Lower lobe of right lung (tissue), 2 donors: ENCODE measurements around the gene HOXA9. TPM values are rescaled to one million over a fixed set of nuclear protein-coding genes. Genes with fewer than 3 reads are reported as not detected.

ENCODE experiments used
- ATAC-seq, 2 donors: fragments of 200-7000 bp; cut with Tn5 transposase; one replicate each; pipeline ENCODE4 v1.9.1; 2020 to 2022; ENCODE audit warnings: mild to moderate bottlenecking in 2 of 2, moderate library complexity in 2 of 2
- DNase-seq: peaks from one replicate; pipeline ENCODE4 v3.0.0-alpha.2; 2020
- H3K27ac ChIP-seq: fragments of 200-600 bp; one replicate; pipeline ENCODE4 v1.8.0; 2022
- H3K27me3 ChIP-seq: fragments of 200-600 bp; one replicate; pipeline ENCODE4 v1.8.0; 2022; ENCODE audit warnings: low read depth
- H3K36me3 ChIP-seq: fragments of 200-600 bp; one replicate; pipeline ENCODE4 v1.8.0; 2022; ENCODE audit warnings: mild to moderate bottlenecking
- H3K4me1 ChIP-seq: fragments of 200-600 bp; one replicate; pipeline ENCODE4 v1.8.0; 2022
- H3K4me3 ChIP-seq: fragments of 200-600 bp; one replicate; pipeline ENCODE4 v1.8.0; 2022; ENCODE audit warnings: mild to moderate bottlenecking
- H3K9me3 ChIP-seq: fragments of 200-600 bp; one replicate; pipeline ENCODE4 v1.8.0; 2022
- CTCF ChIP-seq: fragments of 200-600 bp; IDR thresholded peaks from one replicate; pipeline ENCODE4 v1.8.0; 2022; ENCODE audit warnings: antibody characterized with exemption, mild to moderate bottlenecking
- intact Hi-C: fragments of 100-400 bp; cut with DNase I; formaldehyde crosslinking; loops from one replicate; pipeline ENCODE4 v1.11.0; 2022
- total RNA-seq: library from RNA; stranded (reverse); fragmentation: NEBNext Ultra II Directional; extraction: Animal tissue kit (Norgen Biotek cat#: 25700); gene quantifications from one replicate; pipeline ENCODE4 v1.2.1, GENCODE V29; 2021
- donor health status: DM: no; HTN: yes; CAD: no; lungs with severe emphysema.

HOXA9 gene
- total RNA-seq, 1 donor from 2014 or later, result 1.7 TPM

- peaks cover 17% of the 10 kb centered on the region for H3K4me1 ChIP-seq
- no peaks in the 10 kb centered on the region for H3K36me3 ChIP-seq
- H3K4me3 ChIP-seq, result peak overlapping the region; percentile 70
- ATAC-seq (no peak), DNase-seq (no peak)
- H3K27ac ChIP-seq, result peak overlapping the region; percentile 95
- intact Hi-C loops, result loop anchor here (5.0 kb wide), 1 partner anchor 283 kb away; no protein-coding TSS in a partner anchor
- H3K9me3 ChIP-seq, result no peaks in the 10 kb centered on the region
- peaks cover 62% of the 10 kb centered on the region for H3K27me3 ChIP-seq
- no peak for TF ChIP-seq CTCF
Measured at GRCh38 chr7:27140126-27140857, 25.0 kb downstream of the HOXA9 start.

GRCh38 chr7:27139334-27140125 lies 25.8 kb downstream of the HOXA9 start:
- H3K9me3 ChIP-seq, result no peaks in the 10 kb centered on the region
- TF ChIP-seq CTCF, result no peak
- H3K36me3 ChIP-seq, result no peaks in the 10 kb centered on the region
- H3K4me1 ChIP-seq, result peaks cover 25% of the 10 kb centered on the region
- intact Hi-C loops, result loop anchor here (5.0 kb wide), 1 partner anchor 282 kb away; no protein-coding TSS in a partner anchor
- peaks cover 55% of the 10 kb centered on the region for H3K27me3 ChIP-seq
- no peak for DNase-seq
- peak overlapping the region; percentile 95 for H3K27ac ChIP-seq
- peak overlapping the region; percentile 70 for H3K4me3 ChIP-seq
- no peak for ATAC-seq

GRCh38 chr7:27138985-27139333 lies 26.4 kb downstream of the HOXA9 start:
- Histone ChIP-seq H3K27me3 (peaks cover 52% of the 10 kb centered on the region), H3K4me1 (peaks cover 31% of the 10 kb centered on the region), H3K27ac (peak overlapping the region; percentile 95), H3K9me3 (no peaks in the 10 kb centered on the region), H3K4me3 (peak overlapping the region; percentile 70), H3K36me3 (no peaks in the 10 kb centered on the region)
- intact Hi-C loops, result no loop called here
- ATAC-seq (no peak), DNase-seq (no peak)
- no peak for TF ChIP-seq CTCF

- H3K4me1 ChIP-seq, result peaks cover 36% of the 10 kb centered on the region
Measured at GRCh38 chr7:27138472-27138871, 26.9 kb downstream of the HOXA9 start.

More at GRCh38 chr7:27138472-27138871, 26.9 kb downstream of the HOXA9 start:
- no peak for TF ChIP-seq CTCF
- DNase-seq (no peak), ATAC-seq (no peak)
- peaks cover 47% of the 10 kb centered on the region for H3K27me3 ChIP-seq
- intact Hi-C loops, result no loop called here
- no peaks in the 10 kb centered on the region for H3K9me3 ChIP-seq
- peak overlapping the region; percentile 95 for H3K27ac ChIP-seq
- no peaks in the 10 kb centered on the region for H3K36me3 ChIP-seq
- peak overlapping the region; percentile 70 for H3K4me3 ChIP-seq
